AG04449 (cell line): Measurements from ENCODE around the gene TUBGCP4.

Experiments
- CTCF ChIA-PET: fragments of 350-600 bp; formaldehyde crosslinking; extraction: SDS; loops from one replicate; lab custom pipeline; 2021; ENCODE audit warnings: antibody characterized with exemption; lab: Yijun Ruan, JAX
- POLR2A ChIA-PET: fragments of 400-600, 350-600 bp; formaldehyde crosslinking; extraction: SDS; loops from one replicate; lab custom pipeline; 2020; ENCODE audit warnings: antibody characterized with exemption, inconsistent platforms; lab: Yijun Ruan, JAX
- DNase-seq: peaks from one replicate; pipeline ENCODE4 v3.0.0-alpha.2; 2010; ENCODE audit warnings: low read depth, low spot score
- H3K4me3 ChIP-seq: 2 replicates; pipeline ENCODE4 v1.5.1; 2011; ENCODE audit warnings: low read depth, mild to moderate bottlenecking, control low read depth, low read length
- TF ChIP-seq, protein P1 (sequence below): IDR thresholded peaks from one replicate; pipeline ENCODE4 v1.5.1; 2011; ENCODE audit warnings: mild to moderate bottlenecking, moderate library complexity, low read length, control low read depth, inconsistent platforms; ENCODE audit not compliant: insufficient read depth; ENCODE audit errors: missing control alignments

The TUBGCP4 gene, protein sequence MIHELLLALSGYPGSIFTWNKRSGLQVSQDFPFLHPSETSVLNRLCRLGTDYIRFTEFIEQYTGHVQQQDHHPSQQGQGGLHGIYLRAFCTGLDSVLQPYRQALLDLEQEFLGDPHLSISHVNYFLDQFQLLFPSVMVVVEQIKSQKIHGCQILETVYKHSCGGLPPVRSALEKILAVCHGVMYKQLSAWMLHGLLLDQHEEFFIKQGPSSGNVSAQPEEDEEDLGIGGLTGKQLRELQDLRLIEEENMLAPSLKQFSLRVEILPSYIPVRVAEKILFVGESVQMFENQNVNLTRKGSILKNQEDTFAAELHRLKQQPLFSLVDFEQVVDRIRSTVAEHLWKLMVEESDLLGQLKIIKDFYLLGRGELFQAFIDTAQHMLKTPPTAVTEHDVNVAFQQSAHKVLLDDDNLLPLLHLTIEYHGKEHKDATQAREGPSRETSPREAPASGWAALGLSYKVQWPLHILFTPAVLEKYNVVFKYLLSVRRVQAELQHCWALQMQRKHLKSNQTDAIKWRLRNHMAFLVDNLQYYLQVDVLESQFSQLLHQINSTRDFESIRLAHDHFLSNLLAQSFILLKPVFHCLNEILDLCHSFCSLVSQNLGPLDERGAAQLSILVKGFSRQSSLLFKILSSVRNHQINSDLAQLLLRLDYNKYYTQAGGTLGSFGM

DNA sequence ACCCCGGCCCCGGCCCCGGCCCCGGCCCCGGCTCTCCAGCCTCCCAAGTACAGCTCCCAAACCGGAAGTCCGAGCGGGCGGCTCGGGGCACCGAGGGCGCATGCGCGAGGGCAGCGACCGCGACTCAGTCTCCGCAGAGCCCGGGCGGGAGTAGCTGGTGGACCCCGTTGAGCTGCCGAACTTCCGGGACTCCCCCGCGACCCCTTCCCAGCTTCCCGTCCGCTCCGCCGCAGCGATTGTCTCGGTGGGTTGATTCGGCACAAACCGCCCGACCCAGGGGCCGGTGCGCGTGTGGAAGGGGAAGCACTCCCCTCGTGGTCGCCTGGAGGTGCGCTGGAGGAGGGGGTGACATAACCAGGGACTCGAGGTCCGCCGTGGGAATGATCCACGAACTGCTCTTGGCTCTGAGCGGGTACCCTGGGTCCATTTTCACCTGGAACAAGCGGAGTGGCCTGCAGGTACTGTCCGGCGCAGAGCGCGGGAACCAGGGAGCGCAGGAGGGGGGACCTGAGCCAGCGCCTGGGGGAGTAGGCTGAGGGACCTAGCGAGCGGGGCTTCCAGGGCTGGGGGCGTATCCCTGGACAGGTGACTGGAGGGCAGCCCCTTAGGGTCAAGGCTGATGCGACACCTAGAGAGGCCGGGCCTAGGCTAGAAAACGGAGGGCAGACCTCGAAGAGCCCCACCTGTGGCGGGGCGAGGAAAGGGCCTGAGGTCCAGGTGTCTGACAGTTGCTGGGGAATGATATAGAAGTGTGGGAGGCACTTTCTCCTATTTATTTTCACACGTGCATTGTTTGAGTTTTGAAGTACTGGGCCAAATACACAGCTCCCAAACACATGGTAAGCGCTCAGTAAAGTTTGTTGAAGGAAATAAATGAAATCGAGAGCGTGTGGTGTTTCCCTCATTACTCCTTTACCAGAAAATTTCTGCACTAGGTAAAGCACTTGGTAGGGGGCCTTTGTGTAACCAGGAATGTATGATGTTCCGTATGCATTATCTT, at the start of gene TUBGCP4, which contains the start of gene ZSCAN29:
TSS of gene TUBGCP4 (plus strand) at position 127 of the 1,000 bp plus-strand sequence. CDS start at position 381, 254 bp downstream.
TSS of gene ZSCAN29 (minus strand) at position 69 of the 1,000 bp plus-strand sequence. CDS start 1,130 bp downstream, outside the sequence.
- peak within 1 kb of the TSS; percentile 94 for H3K4me3 ChIP-seq
- TF ChIP-seq, protein P1, sequence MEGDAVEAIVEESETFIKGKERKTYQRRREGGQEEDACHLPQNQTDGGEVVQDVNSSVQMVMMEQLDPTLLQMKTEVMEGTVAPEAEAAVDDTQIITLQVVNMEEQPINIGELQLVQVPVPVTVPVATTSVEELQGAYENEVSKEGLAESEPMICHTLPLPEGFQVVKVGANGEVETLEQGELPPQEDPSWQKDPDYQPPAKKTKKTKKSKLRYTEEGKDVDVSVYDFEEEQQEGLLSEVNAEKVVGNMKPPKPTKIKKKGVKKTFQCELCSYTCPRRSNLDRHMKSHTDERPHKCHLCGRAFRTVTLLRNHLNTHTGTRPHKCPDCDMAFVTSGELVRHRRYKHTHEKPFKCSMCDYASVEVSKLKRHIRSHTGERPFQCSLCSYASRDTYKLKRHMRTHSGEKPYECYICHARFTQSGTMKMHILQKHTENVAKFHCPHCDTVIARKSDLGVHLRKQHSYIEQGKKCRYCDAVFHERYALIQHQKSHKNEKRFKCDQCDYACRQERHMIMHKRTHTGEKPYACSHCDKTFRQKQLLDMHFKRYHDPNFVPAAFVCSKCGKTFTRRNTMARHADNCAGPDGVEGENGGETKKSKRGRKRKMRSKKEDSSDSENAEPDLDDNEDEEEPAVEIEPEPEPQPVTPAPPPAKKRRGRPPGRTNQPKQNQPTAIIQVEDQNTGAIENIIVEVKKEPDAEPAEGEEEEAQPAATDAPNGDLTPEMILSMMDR: peak; percentile 22
- no peak for DNase-seq
- ChIA-PET POLR2A (interaction anchor here (0.6 kb wide), 1 partner anchor 15 kb away, joined by 3 read pairs; no protein-coding TSS in a partner anchor), CTCF (interaction anchor here (0.9 to 2.2 kb wide), 17 partner anchors 7 to 167 kb away, joined by 3 to 10 read pairs (median 4); no protein-coding TSS in a partner anchor)

DNA sequence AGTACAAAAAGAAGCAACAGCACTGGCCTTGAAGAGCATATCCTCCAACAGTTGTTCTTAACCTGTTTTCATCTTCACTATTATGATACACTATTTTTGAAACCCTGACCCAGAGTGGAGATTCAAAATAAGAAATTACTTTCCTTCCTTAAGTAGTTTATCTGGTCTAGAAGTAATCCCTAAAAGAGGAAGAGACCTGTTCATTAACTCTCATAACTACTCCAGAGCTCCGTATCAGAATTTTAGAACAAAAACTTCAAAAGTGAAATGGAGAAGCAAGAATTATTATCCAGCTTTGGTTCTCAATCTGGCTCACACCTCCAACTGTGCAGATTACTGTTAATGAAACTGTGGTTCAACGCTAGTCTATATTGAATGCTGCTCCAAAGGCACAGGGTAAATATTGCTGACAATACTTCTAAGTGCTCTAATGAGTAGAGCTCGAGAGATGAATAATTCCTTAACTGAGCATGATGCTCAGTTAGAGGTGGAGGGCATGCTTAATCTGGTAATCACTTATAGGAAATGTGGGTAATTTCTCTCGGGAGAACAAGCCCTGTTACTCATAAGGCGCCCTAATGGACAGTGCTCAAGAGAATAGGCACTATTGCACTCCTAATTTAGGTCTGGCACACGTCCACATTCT, 45.7 kb upstream of the TUBGCP4 start:
- TF ChIP-seq, protein P1: no peak
- DNase-seq: no peak
- ChIA-PET POLR2A (no interaction called here), CTCF (interaction anchor here (1.2 to 1.3 kb wide), 2 partner anchors 40 to 46 kb away, joined by 3 read pairs; partner anchors contain the start of genes TUBGCP4 and ZSCAN29)
- no peak overlapping the region for H3K4me3 ChIP-seq

DNA sequence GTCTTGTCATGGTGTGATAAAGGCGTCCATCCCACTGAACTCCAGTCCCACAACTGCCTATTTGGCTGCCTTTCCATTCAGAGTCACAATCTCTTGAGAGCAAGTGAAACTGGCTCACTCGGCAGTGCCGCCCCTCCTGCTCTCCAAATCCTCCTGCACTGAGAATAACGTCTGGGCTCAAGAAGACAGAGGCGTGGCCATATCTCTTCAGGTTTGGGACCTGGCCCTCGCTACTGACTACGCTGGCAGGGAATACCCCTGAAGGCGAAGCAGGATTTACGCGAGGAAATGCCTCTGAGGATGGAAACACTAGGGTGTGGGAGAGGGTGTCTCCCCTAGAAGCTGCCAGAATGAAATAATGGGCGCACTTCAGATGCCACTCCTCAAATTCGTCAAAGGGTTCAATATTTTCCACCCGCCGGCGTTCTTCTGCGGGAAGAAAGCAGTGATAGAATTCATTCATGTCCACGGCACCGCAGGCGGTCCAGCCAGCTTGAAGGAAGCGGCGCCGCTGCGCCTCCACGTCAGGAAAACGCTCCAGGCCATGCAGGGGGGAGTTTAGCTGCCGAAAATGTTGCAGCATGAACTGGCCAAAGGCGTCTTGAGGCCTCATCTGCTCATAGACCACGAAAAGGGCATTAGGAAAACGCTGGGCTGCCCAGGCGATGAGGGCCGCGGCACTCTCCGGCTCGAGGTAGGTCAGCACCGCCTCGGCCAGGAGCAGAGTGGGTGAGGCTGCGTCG, 41.5 kb upstream of the TUBGCP4 start:
- POLR2A ChIA-PET: no interaction called here
- CTCF ChIA-PET: interaction anchor here (0.6 kb wide), 1 partner anchor 1061 kb away, joined by 3 read pairs; no protein-coding TSS in a partner anchor
- TF ChIP-seq, protein P1: no peak
- peak overlapping the region; percentile 91 for H3K4me3 ChIP-seq
- DNase-seq: no peak

DNA sequence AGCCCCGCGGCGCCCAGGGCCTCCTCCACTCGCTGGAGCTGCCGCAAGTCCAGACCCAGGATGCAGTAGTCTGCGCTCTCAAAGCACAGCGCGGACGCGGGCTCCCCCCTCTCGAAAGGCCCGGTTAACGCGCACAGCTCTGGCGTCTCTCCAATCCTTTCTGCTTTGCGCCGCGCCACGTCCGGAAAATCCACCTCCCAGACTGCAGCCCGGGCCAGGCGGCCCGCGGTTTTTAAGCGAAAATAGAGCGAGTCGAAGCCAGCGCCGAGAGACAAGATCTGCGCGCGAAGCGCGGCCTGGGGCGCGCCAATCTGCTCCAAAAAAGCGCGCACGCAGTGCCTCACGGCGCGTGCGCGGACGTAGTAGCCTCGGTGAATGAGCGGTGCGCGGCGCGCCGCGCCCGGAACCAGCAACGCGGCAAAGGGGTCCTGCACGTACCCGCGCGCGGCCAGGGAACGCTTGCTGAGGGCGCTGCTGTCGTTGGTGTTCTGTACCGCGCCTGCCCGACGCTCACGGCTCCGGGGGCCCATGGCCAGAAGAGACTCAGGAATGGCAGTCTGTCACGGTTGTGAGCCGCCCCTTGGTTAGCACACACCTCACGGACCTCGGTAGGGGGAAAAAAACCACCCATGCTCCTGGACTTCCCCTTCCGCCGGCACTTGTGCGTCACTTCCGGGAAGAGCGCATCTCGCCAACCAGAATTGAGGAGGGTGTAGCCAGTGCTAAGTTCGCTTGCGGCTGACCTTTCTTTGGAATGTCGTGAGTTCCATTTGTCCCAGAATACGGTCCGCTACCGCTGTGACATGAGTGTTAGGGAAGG, 40.7 kb upstream of the TUBGCP4 start, which contains the start of gene LCMT2:
TSS of gene LCMT2 (minus strand) at position 614 of the 820 bp plus-strand sequence. CDS start at position 530, 84 bp downstream.
- ChIA-PET POLR2A (no interaction called here), CTCF (interaction anchor here (0.6 kb wide), 1 partner anchor 1060 kb away, joined by 3 read pairs; no protein-coding TSS in a partner anchor)
- TF ChIP-seq, protein P1: no peak
- peak within 1 kb of the TSS; percentile 91 for H3K4me3 ChIP-seq
- peak; percentile 54 for DNase-seq
